Colonic mucosa (tissue), 4 donors: ENCODE results near the gene POGZ. TPM values are rescaled to one million over a fixed set of nuclear protein-coding genes. Genes with fewer than 3 reads are reported as not detected.

ENCODE experiments used
- DNase-seq: peaks from one replicate; pipeline ENCODE4 v3.0.0-alpha.2; 2020
- H3K27ac ChIP-seq: fragments of 200-600 bp; one replicate; pipeline ENCODE4 v1.8.0; 2021
- H3K27me3 ChIP-seq: fragments of 200-600 bp; one replicate; pipeline ENCODE4 v1.8.0; 2021
- H3K36me3 ChIP-seq: fragments of 200-600 bp; one replicate; pipeline ENCODE4 v1.8.0; 2021
- H3K4me1 ChIP-seq: fragments of 200-600 bp; one replicate; pipeline ENCODE4 v1.8.0; 2021; ENCODE audit warnings: mild to moderate bottlenecking
- H3K4me3 ChIP-seq: fragments of 200-600 bp; one replicate; pipeline ENCODE4 v1.8.0; 2021
- H3K9ac ChIP-seq, 2 donors: one replicate each; pipeline ENCODE4 v1.7.0; 2013; ENCODE audit warnings: control low read depth in 2 of 2, low read depth in 2 of 2, low read length in 2 of 2
- H3K9me3 ChIP-seq: fragments of 200-600 bp; one replicate; pipeline ENCODE4 v1.8.0; 2021
- CTCF ChIP-seq: fragments of 200-600 bp; IDR thresholded peaks from one replicate; pipeline ENCODE4 v1.8.0; 2022; ENCODE audit warnings: antibody characterized with exemption, mild to moderate bottlenecking
- intact Hi-C: fragments of 100-400 bp; cut with DNase I; formaldehyde crosslinking; loops from one replicate; pipeline ENCODE4 v1.14.1; 2022
- total RNA-seq, 2 donors: library from RNA; stranded (reverse); fragmentation: NEBNext Ultra II Directional in 1 of 2; extraction: Animal tissue kit (Norgen Biotek cat#: 25700) in 1 of 2; gene quantifications; one replicate each; pipeline ENCODE4 v1.2.1, GENCODE V29; 2021
- donor health status: healthy.
- donor health status: DM: no; HTN: no; CAD: no.
- donor health status: DM: no; HTN: no; CAD: no.

POGZ gene
- total RNA-seq, 2 donors from 2014 or later, result 49.6 to 50.0 TPM

GRCh38 chr1:151384584-151384983 lies 74.7 kb downstream of the POGZ start:
- Histone ChIP-seq H3K9me3 (no peaks in the 10 kb centered on the region), H3K9ac (no peak overlapping the region), H3K4me1 (no peaks in the 10 kb centered on the region), H3K27ac (no peak overlapping the region), H3K36me3 (no peaks in the 10 kb centered on the region), H3K27me3 (no peaks in the 10 kb centered on the region), H3K4me3 (no peak overlapping the region)
- DNase-seq, result no peak
- no peak for TF ChIP-seq CTCF
- intact Hi-C loops, result no loop called here

GRCh38 chr1:151377150-151377884 lies 82.0 kb downstream of the POGZ start:
- H3K27ac ChIP-seq, result peak overlapping the region; percentile 17
- no peaks in the 10 kb centered on the region for H3K36me3 ChIP-seq
- peak; percentile 73 for DNase-seq
- H3K4me1 ChIP-seq, result peaks cover 4% of the 10 kb centered on the region
- H3K4me3 ChIP-seq, result no peak overlapping the region
- H3K27me3 ChIP-seq, result no peaks in the 10 kb centered on the region
- H3K9me3 ChIP-seq, result no peaks in the 10 kb centered on the region
- H3K9ac ChIP-seq, result peak overlapping the region in 1 of 2 donors; percentile 43
- intact Hi-C loops, result no loop called here
- TF ChIP-seq CTCF, result no peak

GRCh38 chr1:151373196-151373595 lies 86.1 kb downstream of the POGZ start:
- Histone ChIP-seq H3K27me3 (no peaks in the 10 kb centered on the region), H3K36me3 (no peaks in the 10 kb centered on the region), H3K27ac (peak overlapping the region; percentile 87), H3K4me3 (no peak overlapping the region), H3K9ac (peak overlapping the region in 1 of 2 donors; percentile 60), H3K4me1 (peaks cover 4% of the 10 kb centered on the region), H3K9me3 (no peaks in the 10 kb centered on the region)
- intact Hi-C loops, result no loop called here
- no peak for TF ChIP-seq CTCF
- DNase-seq, result no peak

- intact Hi-C loops, result no loop called here
- Histone ChIP-seq H3K36me3 (no peaks in the 10 kb centered on the region), H3K9me3 (no peaks in the 10 kb centered on the region), H3K4me3 (peak within 1 kb of the TSS; percentile 52), H3K9ac (peak within 1 kb of the TSS; percentile 63 to 99), H3K27ac (peak within 1 kb of the TSS; percentile 87), H3K27me3 (no peaks in the 10 kb centered on the region), H3K4me1 (peaks cover 4% of the 10 kb centered on the region)
- no peak for TF ChIP-seq CTCF
- peak; percentile 98 for DNase-seq
These were observed 87.0 kb downstream of the POGZ start, which contains the start of gene SELENBP1 for GRCh38 chr1:151372058-151372934. TSS of gene SELENBP1 (minus strand) at chr1:151372705. CDS start at chr1:151372641, 64 bp downstream.

- Histone ChIP-seq H3K27ac (peak overlapping the region; percentile 87), H3K36me3 (no peaks in the 10 kb centered on the region), H3K9me3 (no peaks in the 10 kb centered on the region), H3K9ac (peak overlapping the region; percentile 63 to 99), H3K27me3 (no peaks in the 10 kb centered on the region), H3K4me1 (peaks cover 4% of the 10 kb centered on the region), H3K4me3 (peak overlapping the region; percentile 52)
- DNase-seq, result peak; percentile 82
- intact Hi-C loops, result no loop called here
- TF ChIP-seq CTCF, result no peak
These were observed 87.8 kb downstream of the POGZ start for GRCh38 chr1:151371370-151372057.
